Rectal smooth muscle tissue (tissue), 1 donor: Measurements from ENCODE around the gene SYCP3.

Source experiments
- H3K27ac ChIP-seq: one replicate; pipeline ENCODE4 v1.7.0; 2013; ENCODE audit warnings: low read depth, low read length, inconsistent platforms
- H3K27me3 ChIP-seq: one replicate; pipeline ENCODE4 v1.7.0; 2013; ENCODE audit warnings: low read length; ENCODE audit not compliant: control insufficient read depth, insufficient read depth
- H3K36me3 ChIP-seq: one replicate; pipeline ENCODE4 v1.7.0; 2013; ENCODE audit warnings: low read length; ENCODE audit not compliant: control insufficient read depth, insufficient read depth
- H3K4me1 ChIP-seq: one replicate; pipeline ENCODE4 v1.7.0; 2013; ENCODE audit warnings: low read length; ENCODE audit not compliant: control insufficient read depth, insufficient read depth
- H3K4me3 ChIP-seq: one replicate; pipeline ENCODE4 v1.7.0; 2013; ENCODE audit warnings: low read length
- H3K9ac ChIP-seq: one replicate; pipeline ENCODE4 v1.7.0; 2013; ENCODE audit warnings: low read length

SYCP3 gene

DNA sequence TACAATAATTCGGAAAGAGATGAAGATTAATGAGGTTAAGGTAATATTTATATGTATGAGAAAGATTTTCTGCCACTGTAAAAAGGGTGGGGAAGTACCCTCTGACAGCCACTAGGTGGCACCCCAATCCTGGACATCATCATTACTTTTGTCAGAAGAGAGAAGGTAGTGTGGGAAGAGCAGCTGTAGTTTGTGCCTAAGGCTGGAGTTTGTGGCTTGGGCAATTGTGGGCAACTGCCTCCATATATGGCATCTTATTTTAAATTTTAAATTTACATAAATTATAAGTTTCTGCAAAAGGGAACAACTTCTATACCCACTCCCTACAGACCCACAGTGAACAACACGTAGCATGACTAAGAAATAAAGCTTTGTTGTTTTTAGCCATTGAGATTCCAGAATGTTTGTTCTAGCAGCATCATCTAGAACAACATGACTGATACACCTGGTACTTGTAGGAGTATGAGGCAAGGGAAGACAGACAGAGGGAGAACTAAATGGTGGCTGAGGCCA is 34.4 kb upstream of the SYCP3 start:
- Histone ChIP-seq H3K36me3 (peaks cover 6% of the 10 kb centered on the region), H3K9ac (no peak overlapping the region), H3K27me3 (no peaks in the 10 kb centered on the region), H3K4me1 (no peaks in the 10 kb centered on the region), H3K27ac (no peak overlapping the region), H3K4me3 (no peak overlapping the region)

DNA sequence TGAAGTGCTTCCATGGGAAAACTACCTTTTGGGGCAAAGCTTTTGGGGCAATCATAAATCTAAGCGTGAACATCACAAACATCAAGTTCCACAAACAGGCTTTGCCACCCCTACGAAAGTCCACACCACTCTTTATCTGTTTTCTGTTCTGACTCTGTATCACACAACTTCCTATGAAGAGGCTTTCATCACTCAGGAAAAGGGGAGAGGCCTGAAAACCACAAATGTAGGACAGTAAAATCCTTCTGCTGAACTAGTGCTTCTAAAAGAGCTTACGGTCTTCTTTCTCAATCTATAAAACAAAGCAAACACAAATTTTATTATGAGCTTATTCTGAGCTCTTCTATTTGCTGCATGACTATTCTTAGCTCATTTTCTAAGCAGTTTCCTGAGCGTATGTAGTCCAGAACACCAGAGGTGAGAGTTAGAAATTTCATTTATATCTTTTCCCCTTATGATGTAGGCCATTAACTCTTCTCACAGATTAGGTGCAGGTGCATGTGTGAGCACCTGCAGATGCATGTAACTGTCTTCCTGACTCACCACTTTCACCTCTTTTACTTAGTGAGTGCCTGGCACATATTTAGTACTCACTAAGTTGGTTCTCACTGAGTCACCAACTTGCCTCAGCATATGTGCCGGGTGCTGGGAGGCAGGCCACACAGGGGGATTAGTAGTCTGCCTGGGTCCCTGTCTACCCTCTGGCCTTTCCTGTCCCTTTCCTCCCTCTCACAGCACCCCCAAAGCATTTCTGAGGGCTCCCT is 32.9 kb upstream of the SYCP3 start:
- Histone ChIP-seq H3K4me1 (no peaks in the 10 kb centered on the region), H3K36me3 (peaks cover 5% of the 10 kb centered on the region), H3K27ac (no peak overlapping the region), H3K27me3 (no peaks in the 10 kb centered on the region), H3K9ac (no peak overlapping the region), H3K4me3 (no peak overlapping the region)

DNA sequence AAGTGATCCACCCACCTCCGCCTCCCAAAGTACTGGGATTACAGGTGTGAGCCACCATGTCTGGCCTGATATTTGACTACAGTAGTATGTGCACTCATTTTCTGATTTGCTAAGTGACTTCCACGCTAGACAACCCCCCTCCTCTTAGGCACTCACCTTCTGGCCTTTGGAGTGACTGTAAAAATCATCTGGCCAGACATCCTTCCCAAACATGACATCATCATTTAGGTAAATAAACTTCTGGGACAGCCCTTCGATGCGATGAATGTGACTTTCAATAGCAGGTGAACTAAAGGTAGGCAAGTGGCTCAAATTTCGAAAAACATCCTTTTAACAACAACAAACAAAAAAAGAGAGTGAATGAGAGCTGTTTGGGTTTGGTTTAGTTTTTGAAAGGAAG is 30.6 kb upstream of the SYCP3 start:
- Histone ChIP-seq H3K4me1 (no peaks in the 10 kb centered on the region), H3K27ac (no peak overlapping the region), H3K9ac (no peak overlapping the region), H3K27me3 (no peaks in the 10 kb centered on the region), H3K36me3 (no peaks in the 10 kb centered on the region), H3K4me3 (no peak overlapping the region)

DNA sequence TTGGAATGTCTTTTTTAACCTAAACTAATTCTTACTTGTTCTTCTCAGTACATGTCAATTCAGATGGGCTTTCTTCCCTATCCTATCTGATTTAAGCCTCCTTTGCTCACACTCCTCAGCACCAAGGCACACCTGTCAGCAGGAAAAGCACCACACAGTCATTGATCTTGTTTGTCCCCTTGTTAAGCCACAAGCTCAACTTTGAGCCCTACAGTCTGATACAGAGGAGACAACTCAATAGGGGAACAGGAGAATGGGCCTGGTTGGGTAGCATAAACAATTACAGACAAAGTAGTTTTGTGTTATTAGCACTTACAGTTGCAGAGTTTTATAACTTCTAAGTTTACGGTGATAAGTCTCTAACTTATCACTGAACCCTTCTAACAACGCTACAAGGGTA is 29.5 kb upstream of the SYCP3 start:
- no peaks in the 10 kb centered on the region for H3K27me3 ChIP-seq
- no peak overlapping the region for H3K27ac ChIP-seq
- H3K4me1 ChIP-seq: no peaks in the 10 kb centered on the region
- no peak overlapping the region for H3K4me3 ChIP-seq
- H3K36me3 ChIP-seq: no peaks in the 10 kb centered on the region
- H3K9ac ChIP-seq: no peak overlapping the region

DNA sequence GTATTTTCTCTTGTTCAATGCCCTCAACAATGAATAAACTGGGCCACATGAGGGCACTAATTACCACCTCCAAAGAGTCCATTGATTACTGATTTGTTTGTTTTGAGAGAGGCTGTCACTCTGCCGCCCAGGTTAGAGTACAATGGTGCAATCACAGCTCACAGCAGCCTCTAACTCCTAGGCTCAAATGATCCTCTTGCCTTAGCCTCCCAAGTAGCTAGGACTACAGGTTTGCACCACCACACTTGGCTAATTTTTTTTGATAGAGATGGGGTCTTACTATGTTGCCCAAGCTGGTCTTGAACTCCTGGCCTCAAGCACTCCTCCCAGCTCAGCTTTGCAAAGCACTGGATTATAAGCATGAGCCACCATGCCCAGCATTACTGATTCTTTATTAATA is 28.3 kb upstream of the SYCP3 start:
- Histone ChIP-seq H3K27me3 (no peaks in the 10 kb centered on the region), H3K27ac (no peak overlapping the region), H3K4me3 (no peak overlapping the region), H3K9ac (no peak overlapping the region), H3K4me1 (no peaks in the 10 kb centered on the region), H3K36me3 (no peaks in the 10 kb centered on the region)

DNA sequence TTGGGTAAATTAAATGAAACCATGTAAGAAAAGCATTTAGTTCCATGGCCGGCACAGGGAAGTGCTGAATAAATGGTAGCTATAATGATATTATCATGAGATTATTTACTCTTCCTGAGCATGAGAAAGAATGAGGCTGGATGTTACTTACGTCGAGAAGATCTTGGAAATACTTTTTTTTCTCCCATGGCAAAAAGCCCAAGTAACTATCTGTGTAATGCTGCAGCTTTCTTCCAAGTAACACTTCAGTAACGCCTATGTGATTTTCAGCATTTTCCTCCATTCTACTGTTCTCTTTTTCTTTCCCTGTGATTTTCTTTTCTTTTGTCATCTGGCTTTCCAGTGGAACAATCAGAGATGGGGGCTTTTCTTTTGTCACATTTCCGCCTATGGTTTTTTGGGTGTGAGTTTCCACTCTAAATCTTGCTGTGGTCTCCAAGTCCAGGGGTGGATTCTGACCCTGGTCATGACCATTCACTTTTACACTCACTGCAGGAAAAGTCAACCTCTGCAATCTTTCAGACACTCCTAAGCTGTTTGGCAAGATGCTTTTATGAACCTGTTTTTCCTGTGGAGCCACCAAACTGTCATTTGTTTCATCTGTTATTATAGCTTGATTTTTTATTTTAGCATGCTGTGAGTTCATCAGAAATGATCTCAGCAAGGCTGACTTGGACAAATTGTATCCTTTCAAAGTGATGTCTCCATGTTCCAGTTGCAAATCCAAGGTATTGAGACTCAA is 25.0 kb upstream of the SYCP3 start:
- H3K36me3 ChIP-seq: peaks cover 6% of the 10 kb centered on the region
- no peaks in the 10 kb centered on the region for H3K4me1 ChIP-seq
- no peak overlapping the region for H3K9ac ChIP-seq
- no peak overlapping the region for H3K4me3 ChIP-seq
- no peak overlapping the region for H3K27ac ChIP-seq
- no peaks in the 10 kb centered on the region for H3K27me3 ChIP-seq

DNA sequence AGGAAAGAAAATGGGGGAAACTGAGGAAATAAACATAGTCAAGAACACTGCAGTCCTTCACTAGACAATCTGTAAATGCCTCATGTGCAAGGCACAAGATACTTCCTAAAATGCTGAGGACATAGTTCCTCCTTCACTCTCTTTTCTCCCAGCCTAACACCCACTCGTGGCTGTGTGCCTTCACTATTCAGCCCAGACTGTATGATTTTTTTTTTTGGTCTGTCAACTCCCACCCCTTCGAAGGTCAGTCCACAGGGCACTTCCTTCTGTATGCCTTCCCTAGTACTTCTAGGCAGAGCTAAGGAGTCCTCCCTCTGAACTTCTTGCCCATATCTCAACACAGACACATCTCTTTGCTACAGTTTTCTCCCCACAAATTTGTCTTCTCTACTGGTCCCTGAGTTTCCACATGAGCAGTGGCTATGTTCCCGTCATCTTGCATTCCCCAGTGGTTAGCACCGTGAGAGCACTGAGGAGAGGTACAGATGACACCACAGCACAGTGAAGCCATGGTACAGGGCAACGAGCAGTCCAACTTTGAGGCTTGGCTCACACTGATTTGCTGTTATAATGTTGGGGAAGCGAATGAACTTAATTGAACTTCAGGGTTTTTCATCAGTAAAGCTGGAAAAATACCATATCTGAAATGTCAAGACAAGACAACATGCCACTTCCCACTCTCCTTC is 24.1 kb upstream of the SYCP3 start:
- Histone ChIP-seq H3K4me3 (no peak overlapping the region), H3K9ac (no peak overlapping the region), H3K36me3 (peaks cover 6% of the 10 kb centered on the region), H3K27me3 (no peaks in the 10 kb centered on the region), H3K4me1 (no peaks in the 10 kb centered on the region), H3K27ac (no peak overlapping the region)

DNA sequence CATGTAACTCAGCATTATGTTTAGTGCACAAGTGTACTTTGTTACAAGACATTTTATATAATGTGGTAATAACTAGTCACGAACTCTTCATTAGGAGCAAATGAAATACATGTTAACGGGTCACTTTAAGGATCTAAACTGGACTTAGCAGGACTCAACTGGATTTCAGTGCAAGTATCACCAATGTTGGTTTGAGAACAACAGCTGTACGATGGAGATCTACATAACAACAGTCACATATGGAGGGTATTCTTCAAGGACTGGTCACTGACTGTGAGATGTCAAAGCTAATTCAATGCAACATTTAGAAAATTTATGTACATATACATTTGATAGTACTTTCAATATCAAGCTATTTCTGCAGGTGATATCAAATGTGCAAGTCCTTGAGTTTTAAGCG is 22.5 kb upstream of the SYCP3 start:
- H3K27me3 ChIP-seq: no peaks in the 10 kb centered on the region
- peaks cover 6% of the 10 kb centered on the region for H3K36me3 ChIP-seq
- no peak overlapping the region for H3K27ac ChIP-seq
- no peaks in the 10 kb centered on the region for H3K4me1 ChIP-seq
- no peak overlapping the region for H3K9ac ChIP-seq
- no peak overlapping the region for H3K4me3 ChIP-seq

DNA sequence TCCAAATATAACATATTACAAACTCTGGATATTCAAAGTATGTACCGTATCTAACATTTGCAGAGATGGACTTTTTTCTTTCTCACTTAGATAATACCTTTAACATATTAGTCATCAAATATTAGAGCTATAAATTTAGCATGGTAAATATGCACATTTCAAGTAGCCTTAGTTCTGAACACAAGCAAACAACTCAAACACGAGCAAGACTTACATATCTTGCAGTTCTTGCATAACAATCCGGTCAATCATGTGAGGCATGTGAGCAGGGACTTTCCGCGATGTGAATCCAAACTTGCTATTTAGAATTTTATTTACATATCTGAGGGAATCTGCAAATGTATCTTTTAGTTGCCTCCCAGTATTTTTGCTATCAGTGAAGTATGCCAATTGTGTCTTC is 22.1 kb upstream of the SYCP3 start:
- Histone ChIP-seq H3K36me3 (peaks cover 6% of the 10 kb centered on the region), H3K27me3 (no peaks in the 10 kb centered on the region), H3K4me1 (no peaks in the 10 kb centered on the region), H3K27ac (no peak overlapping the region), H3K9ac (no peak overlapping the region), H3K4me3 (no peak overlapping the region)

DNA sequence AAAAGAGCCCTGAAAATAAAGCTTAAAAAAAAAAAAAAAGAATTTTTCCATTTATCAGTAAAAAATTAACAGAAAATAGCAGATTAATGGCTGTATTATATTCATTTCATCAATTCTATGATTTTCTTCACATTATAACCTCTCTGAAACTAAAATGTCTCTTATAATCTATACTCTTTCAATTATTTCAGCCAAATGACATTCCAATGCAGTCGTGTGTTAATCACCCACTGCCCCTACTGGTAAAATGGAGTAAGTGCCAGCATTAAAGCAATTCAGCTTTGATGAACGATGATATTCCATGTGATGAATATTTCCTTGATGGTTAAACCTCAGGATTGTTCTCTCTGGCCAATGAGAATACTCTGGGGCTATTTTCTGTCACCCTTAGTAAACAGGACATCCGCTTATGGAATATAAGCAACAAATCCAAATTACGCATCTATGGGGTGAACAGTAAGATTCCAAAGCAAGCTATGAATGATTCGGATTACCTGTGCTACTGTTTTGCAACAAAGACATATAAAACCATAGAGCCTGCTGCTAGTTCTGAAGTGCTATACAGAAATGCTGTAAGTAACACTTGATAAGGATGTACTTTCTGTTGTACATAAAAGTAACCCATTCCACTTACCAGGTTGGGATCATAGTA is 20.3 kb upstream of the SYCP3 start:
- no peaks in the 10 kb centered on the region for H3K27me3 ChIP-seq
- no peaks in the 10 kb centered on the region for H3K4me1 ChIP-seq
- no peak overlapping the region for H3K27ac ChIP-seq
- no peak overlapping the region for H3K4me3 ChIP-seq
- H3K36me3 ChIP-seq: peaks cover 6% of the 10 kb centered on the region
- no peak overlapping the region for H3K9ac ChIP-seq

DNA sequence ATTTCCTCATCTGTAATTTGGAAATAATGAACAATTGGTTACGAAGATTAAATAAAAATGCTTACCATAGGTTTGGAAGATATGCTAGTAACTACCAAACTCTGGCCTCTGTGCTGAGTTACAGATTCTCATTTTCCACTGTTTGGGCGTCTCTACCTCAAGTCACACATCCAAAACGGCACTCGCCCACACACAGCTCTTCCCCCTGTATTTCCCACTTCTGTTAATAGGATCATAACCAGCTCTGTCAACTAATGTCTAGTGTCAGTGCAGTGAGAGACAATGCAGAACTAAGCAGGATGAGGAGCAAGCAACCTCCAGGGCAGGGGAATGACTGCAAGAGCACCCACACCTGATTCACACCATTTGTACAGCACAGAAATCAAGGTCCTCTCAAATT is 10.9 kb upstream of the SYCP3 start:
- H3K4me1 ChIP-seq: no peaks in the 10 kb centered on the region
- no peaks in the 10 kb centered on the region for H3K27me3 ChIP-seq
- no peak overlapping the region for H3K27ac ChIP-seq
- H3K9ac ChIP-seq: no peak overlapping the region
- no peak overlapping the region for H3K4me3 ChIP-seq
- H3K36me3 ChIP-seq: peaks cover 8% of the 10 kb centered on the region

DNA sequence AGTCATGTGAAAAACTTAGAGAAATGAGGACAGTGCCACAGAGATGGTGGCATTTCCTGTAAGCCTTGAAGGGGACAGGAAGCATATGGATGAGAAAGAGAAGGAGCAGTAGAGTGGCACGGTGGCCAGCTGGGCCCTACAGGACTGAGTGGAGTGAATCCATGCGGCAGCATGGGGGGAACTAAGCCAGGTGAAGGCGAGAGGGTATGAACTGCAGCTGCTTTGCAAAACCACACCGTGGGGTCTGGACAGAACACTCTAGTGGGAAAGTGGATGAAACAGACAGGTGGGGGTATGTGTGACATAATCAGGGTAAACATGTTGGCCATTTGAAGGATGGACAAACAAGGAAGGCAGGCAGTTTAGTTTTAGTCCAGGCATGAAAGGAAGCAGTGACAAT is 10.4 kb upstream of the SYCP3 start:
- Histone ChIP-seq H3K36me3 (peaks cover 8% of the 10 kb centered on the region), H3K9ac (no peak overlapping the region), H3K27ac (no peak overlapping the region), H3K4me3 (no peak overlapping the region), H3K4me1 (no peaks in the 10 kb centered on the region), H3K27me3 (no peaks in the 10 kb centered on the region)
